Measurements from ENCODE around the gene NGEF.
"Not testable (repeated sequence)": the region's sequence is repeated elsewhere in the genome, so short reads cannot be mapped to it uniquely, and the experiment has no call there.

NGEF gene

GRCh38 chr2:233022561-233022960 is 9.5 kb upstream of the NGEF start:
- DNase-seq: no peak

DNA sequence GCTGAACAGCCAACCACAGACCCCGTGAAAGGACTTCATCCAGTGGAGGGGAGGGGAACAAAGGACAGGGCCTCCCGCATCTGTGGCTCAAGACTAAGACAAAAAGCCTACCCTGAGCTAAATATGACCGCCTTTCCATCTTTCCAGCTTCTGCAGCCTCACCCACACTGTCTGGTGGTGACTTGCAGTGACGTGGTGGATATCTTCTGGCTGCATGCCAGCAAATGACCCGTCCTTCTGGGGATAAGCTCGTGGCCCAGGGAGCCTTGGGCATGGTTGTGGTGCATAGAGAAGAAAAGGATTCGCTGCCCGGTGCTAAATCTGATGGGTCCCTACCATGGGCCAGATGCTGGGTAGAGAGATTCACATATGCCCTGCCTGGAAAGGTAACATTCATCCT is 8.7 kb upstream of the NGEF start:
- DNase-seq: no peak

GRCh38 chr2:233020454-233020853 is 7.4 kb upstream of the NGEF start:
- DNase-seq: no peak

GRCh38 chr2:233019610-233020009 is 6.6 kb upstream of the NGEF start:
- not testable (repeated sequence) for DNase-seq

- no peak for DNase-seq
Measured at GRCh38 chr2:233017947-233018346, 4.9 kb upstream of the NGEF start.

GRCh38 chr2:233015019-233015645 is 2.1 kb upstream of the NGEF start:
- DNase-seq: no peak

- DNase-seq: no peak
Measured at GRCh38 chr2:233013650-233014049, 594 bp upstream of the NGEF start.

DNA sequence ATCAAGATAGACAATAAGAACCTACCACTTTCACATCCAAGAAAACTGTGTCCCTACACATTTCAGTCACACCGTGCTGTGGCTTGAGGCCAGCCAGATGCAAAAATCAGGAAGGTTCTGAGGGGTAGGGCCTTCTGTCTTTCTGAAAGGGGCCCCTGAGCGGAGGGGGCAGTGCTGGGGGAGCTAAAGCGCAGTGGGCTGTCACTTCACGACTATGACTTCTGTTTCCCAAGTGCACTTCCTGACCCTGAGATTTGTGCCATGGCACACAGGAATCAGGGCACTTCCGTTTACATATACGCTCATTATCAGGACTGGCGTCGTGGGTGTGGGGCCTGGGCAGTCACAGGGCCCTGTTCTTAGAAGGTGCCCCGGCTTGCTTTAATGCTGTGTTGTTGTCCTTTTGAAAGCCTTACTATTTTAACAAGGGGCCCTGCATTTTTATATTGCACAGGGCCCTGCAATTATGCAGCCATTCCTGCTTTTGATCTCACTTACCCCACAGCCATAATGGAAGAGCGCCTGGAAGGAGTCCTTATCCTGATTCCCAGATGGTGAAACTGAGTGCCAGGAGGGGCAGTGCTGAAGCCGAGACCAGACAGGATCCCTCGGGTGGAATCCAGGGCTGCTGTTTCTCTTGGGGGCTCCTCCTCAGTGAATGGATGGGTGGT is 620 bp downstream of the NGEF start:
- no peak for DNase-seq

- DNase-seq: no peak
Measured at GRCh38 chr2:233011702-233012131, 1.3 kb downstream of the NGEF start.

GRCh38 chr2:233011268-233011650 is 1.8 kb downstream of the NGEF start:
- no peak for DNase-seq

GRCh38 chr2:233010569-233011267 is 2.3 kb downstream of the NGEF start:
- DNase-seq: no peak

- DNase-seq: no peak
Measured at GRCh38 chr2:233009661-233010060, 3.4 kb downstream of the NGEF start.

- no peak for DNase-seq
Measured at GRCh38 chr2:233007739-233008138, 5.3 kb downstream of the NGEF start.

GRCh38 chr2:233007270-233007669 is 5.8 kb downstream of the NGEF start:
- DNase-seq: no peak

DNA sequence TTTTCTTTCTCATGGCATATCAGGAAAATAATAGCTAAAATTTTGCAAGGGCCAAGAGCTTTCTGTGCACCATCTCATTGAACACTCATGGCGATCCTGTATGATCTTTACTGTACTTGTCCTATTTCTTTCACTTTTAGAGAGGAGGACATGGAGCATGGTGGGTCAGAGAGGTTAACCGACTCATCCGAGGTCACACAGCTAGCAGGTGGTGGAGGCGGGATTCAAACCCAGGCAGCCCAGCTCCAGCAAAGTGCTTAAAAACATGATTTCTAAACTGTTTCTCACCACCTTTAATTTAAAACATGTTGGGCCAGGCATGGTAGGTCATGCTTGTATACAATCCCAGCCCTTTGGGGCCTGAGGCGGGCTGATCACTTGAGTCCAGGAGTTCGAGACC is 6.4 kb downstream of the NGEF start:
- DNase-seq: no peak

DNA sequence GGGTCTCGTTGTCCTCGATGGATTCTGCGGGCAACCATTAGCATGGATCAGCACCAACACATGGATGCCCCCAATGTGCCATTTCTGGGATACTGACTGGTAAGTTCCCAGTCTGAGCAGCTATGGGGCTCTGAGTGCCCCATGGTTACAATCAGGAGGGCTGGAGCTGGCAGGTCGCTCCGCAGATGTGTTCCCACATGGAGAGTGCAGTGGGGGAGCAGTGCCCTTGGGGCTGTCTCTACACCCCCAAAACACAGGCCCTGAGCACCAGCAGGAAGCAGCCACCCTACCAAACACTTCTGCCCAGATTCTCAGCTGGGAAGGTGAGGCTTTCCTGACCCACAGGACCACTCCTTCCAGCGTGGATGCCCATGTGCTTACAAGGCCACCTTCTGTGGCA is 8.0 kb downstream of the NGEF start:
- no peak for DNase-seq

DNA sequence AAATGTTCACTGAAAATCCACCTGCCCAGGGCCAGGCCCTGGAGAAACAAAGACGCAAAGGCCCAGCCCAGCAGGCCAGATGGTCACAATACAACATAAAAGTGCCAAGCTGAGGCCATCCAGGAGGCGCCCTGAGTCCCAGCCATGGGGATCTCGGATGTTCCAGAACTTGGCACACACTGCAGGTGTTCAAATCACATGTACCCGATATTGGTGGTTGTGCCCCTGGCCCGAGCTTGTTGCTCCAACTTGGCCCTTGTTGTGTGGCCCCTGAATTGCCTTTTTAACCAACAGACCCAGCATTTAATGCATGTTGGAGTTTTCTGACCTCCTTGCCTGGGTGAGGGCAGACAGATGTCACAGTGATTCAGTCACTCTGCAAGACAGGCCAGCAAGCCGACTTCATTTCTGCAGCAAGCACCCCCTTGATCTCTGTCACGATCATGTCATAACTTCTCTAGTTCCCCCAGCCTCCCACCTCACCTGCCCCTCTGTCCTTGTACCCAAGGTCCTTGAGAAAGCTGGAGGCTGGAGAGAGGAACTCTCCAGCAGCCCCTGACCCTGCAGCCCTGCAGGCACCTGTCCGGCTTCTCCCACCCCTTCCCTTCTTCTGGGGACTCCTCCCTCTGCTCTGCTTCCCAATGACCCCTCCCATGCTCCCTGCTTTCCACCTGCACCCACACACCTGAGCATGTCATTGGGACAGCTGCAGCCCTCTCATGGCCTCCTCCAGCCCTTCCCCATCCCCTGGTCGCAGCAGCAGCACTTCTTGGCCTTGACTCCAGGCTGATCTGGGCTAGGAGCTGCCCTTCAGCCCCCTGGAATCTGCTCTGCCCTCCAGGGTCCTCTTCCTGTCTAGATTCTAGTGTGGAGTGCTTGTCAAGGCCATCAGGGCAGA is 9.1 kb downstream of the NGEF start:
- no peak for DNase-seq

DNA sequence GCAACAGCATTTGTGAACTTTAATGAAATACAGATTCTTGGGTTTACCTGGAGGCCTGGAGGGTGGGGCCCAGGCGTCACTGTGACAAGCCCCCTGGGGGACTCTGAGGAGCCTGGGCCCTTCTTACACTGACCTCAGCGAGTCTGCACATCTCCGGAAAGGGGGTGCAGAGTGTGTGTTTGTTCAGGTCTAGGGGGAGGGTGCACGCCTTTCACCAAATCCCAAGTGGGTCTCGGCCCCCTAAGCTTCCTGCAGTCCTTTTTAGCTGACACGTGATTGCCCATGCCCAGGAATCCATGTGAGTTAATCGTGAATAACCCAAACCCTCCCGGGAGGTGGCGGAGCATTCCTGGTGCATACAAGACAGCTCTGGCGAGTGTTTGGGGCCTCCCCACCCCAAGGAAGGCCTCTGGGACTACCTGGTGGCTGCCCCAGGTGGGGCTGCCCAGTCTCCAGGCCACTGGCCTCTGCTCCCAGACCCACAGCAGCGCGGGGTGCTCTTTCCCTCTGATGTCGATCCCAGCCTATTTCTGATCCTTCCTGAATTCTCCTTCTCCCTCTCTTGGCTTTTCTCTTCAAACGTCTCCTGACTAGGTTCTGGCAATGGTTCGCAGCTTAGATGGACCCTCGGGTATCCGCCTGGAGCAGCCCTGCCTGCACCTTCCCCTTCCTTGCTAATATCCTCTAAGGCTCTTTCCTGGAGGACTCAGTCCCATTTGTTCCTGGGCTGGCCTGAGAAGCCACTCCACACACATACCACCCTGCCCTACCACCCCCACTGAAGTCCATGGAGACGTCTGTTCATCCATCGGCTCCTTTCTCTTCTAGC is 10.0 kb downstream of the NGEF start:
- DNase-seq: no peak

- no peak for DNase-seq
Measured at GRCh38 chr2:233000886-233001750, 11.9 kb downstream of the NGEF start.

DNA sequence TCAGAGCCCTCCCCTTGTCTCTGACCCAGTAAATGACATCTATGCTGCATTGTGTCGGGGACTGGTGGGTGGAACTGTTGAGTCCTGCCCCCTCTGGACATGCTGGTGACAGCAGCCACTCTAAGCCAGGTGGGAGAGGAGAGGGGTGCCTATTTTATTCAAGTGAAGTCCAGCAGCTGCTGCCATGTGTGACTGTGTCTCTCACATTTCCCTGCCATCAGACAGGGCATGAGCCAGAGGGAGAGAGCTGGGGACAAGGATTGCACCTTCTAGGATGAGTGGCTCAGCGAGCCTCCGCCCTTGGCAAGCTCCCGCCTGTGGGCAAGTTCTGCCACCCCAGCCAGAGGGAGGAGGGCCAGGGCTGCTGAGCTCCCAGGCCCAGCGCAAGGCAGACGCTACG is 13.7 kb downstream of the NGEF start:
- no peak for DNase-seq

DNA sequence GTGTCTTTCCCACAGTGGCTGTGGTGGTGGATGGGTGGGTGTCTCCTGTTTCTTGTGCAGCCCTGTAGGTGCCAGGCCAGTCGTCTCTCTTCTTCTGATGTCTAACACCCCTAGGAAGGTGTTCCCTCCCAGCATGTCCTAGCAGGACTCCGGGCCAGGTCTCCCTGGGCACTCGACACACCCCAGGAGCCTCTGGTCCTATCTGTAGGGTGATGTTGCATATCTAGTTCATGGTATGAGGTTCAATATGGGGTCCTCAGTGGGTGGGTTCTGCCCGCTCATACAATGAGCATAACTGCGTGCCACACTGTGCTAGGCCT is 14.4 kb downstream of the NGEF start:
- DNase-seq: no peak

All from DMS79 treated with DMSO at 0.1 percent for 48 hours (cell line).